ENCODE data around the gene MRPL36.

DNA sequence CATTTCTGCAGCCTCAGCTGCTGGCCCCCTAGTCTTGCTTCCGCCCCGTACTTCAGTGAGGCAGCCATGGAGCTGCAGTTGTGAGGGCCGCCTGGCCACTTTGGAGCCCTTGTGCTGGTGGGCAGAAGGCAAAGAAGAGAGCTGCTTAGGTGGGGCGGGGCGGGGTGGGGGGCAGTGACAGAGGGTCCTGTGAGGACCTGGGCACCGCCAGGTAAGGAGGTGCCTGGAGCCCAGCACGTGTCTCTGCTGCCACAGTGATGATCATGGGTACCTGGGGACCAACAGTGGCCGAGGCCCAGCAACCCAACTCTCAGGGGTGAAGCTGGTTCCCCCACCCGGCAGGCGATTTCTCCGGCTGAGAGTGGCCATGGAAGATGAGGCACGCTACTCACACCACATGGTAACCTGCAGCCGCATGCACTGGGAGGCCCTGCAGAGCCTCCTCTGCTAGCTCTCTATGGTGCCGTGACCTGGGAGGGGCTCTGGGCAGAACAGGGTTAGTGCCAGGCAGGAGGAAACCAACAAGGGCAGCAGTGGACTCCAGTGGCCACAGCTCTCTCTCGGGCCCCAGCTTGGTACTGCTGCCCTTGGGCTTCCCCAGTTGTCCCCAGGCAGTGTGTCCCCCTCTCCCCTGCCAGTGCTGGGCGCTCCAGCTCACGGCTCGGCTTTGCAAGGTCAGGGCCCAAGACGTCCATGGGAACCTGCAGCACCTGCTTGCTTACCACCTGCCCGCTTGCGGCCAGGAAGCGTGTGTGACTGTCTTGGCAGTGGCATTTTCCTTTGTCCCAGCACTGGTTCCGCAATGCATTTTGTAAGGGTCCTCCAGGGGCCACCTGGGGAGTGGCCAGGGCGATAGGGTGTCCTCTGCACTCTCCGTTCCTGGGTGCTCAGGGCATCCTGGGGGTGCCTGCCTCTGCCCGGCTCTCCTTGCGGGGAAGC is 25.5 kb upstream of the MRPL36 start:
- TF ChIP-seq TARDBP (IDR thresholded peaks at IDR 0.05) (no peak), FOXA1 (IDR thresholded peaks at IDR 0.05) (no peak), ARNT (IDR thresholded peaks at IDR 0.05) (no peak), SP1 (IDR thresholded peaks at IDR 0.05) (no peak), BHLHE40 (IDR thresholded peaks at IDR 0.05; ENCODE audit: borderline replicate concordance) (no peak), ZNF384 (IDR thresholded peaks at IDR 0.05) (no peak), SUZ12 (IDR thresholded peaks at IDR 0.05) (no peak), ELF4 (IDR thresholded peaks at IDR 0.05) (no peak), NFRKB (IDR thresholded peaks at IDR 0.05) (no peak), CTBP1 (IDR thresholded peaks at IDR 0.05; ENCODE audit: borderline replicate concordance) (no peak), FOXM1 (IDR thresholded peaks at IDR 0.05; ENCODE audit: borderline replicate concordance) (no peak), FOXK2 (IDR thresholded peaks at IDR 0.05) (no peak), HDGF (IDR thresholded peaks at IDR 0.05; ENCODE audit: borderline replicate concordance) (no peak)
- TF ChIP-seq, protein P1, sequence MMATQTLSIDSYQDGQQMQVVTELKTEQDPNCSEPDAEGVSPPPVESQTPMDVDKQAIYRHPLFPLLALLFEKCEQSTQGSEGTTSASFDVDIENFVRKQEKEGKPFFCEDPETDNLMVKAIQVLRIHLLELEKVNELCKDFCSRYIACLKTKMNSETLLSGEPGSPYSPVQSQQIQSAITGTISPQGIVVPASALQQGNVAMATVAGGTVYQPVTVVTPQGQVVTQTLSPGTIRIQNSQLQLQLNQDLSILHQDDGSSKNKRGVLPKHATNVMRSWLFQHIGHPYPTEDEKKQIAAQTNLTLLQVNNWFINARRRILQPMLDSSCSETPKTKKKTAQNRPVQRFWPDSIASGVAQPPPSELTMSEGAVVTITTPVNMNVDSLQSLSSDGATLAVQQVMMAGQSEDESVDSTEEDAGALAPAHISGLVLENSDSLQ (IDR thresholded peaks at IDR 0.05): no peak

All from HEK293T (cell line).